Activated naive CD4-positive, alpha-beta T cell treated with anti-CD3 and anti-CD28 coated beads, Interleukin-2, amount 50 U/mL, for 24 hours (primary cell): ENCODE measurements around the gene CADM3.

Experiments
- H3K27ac Mint-ChIP-seq: one replicate; pipeline ENCODE4 v1.8.0; 2021; ENCODE audit warnings: mild to moderate bottlenecking, mixed read lengths
- H3K27me3 Mint-ChIP-seq: one replicate; pipeline ENCODE4 v1.8.0; 2021; ENCODE audit warnings: mixed read lengths
- H3K36me3 Mint-ChIP-seq: one replicate; pipeline ENCODE4 v1.8.0; 2021; ENCODE audit warnings: mixed read lengths
- H3K4me1 Mint-ChIP-seq: one replicate; pipeline ENCODE4 v1.8.0; 2021; ENCODE audit warnings: mixed read lengths
- H3K4me3 Mint-ChIP-seq: one replicate; pipeline ENCODE4 v1.8.0; 2021; ENCODE audit warnings: mild to moderate bottlenecking, mixed read lengths
- H3K9me3 Mint-ChIP-seq: one replicate; pipeline ENCODE4 v1.8.0; 2021; ENCODE audit warnings: mixed read lengths

CADM3 gene

DNA sequence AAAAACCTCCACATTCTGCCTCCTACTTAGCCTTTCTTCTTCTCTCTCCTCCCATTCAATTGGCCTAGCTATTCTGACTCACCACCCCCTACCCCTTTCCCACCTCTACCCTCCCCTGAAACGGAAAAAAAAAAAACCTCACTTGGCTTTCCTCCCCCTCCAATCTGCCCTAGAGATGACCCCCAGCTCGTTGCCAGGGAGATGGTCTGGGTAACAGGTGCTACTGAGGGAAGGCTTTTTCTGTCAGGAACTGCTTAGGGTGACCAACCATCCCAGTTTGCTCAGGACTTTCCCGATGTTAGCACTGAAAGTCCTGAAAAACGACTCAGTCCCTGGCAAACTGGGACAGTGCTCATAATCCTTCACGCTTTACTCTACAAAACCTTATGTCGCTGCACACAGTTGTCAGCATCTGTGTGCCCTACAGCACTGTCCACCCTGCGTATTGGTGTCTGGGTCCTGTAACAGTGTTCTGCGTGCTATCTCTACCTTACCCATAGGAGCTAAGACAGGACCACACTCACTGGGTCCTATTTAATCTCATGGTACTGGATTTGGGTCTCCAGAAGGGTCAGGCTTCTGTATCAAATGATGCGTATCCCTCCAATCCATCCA is 7.7 kb upstream of the CADM3 start:
- H3K4me1 Mint-ChIP-seq, result peaks cover 5% of the 10 kb centered on the region
- no peak overlapping the region for H3K27ac Mint-ChIP-seq
- peaks cover 27% of the 10 kb centered on the region for H3K27me3 Mint-ChIP-seq
- H3K4me3 Mint-ChIP-seq, result no peak overlapping the region
- no peaks in the 10 kb centered on the region for H3K9me3 Mint-ChIP-seq
- no peaks in the 10 kb centered on the region for H3K36me3 Mint-ChIP-seq

DNA sequence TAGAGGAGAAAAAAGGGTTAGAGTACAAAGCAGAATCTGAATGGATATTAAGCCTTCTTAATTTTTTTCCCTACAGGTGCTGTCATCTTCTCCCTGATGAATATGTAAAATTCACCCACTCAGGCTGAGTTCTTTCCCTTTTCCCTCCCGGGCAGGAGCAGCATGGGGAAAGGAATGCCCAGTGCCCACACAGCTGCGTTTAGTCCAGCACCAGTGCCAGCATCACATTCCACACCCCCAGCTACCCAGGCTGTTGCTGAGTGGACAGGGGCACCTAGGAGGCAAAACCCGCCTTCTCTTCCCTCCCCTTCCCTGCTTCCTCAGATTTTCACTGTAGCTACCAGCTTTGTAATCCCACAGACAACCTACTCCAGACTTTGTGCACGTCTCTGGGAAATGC is 3.4 kb upstream of the CADM3 start:
- Mint-ChIP-seq H3K36me3 (no peaks in the 10 kb centered on the region), H3K27ac (no peak overlapping the region), H3K27me3 (peaks cover 37% of the 10 kb centered on the region), H3K9me3 (no peaks in the 10 kb centered on the region), H3K4me3 (no peak overlapping the region), H3K4me1 (peaks cover 10% of the 10 kb centered on the region)

DNA sequence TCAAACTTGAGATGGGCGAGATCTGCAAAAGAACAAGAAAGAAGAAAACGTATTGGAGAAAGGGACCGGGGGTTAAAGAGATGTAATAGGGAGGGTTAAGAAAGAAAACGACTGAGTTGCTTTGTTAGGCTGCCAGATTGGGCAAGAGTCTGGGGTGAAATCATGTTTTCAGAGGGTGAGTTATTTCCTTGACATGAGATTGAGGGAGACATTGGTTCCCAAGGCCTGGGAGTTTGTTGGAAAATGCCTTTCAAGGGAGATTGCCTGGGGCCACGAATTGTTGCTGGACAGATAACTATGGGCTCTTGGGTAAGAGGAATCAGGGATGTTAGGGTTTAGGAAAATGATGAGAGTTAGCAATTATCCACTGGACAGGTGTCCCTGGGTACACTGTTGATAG is 776 bp upstream of the CADM3 start:
- H3K27ac Mint-ChIP-seq, result no peak overlapping the region
- H3K4me1 Mint-ChIP-seq, result peaks cover 10% of the 10 kb centered on the region
- no peaks in the 10 kb centered on the region for H3K36me3 Mint-ChIP-seq
- H3K9me3 Mint-ChIP-seq, result no peaks in the 10 kb centered on the region
- peaks cover 45% of the 10 kb centered on the region for H3K27me3 Mint-ChIP-seq
- peak overlapping the region; percentile 28 for H3K4me3 Mint-ChIP-seq

DNA sequence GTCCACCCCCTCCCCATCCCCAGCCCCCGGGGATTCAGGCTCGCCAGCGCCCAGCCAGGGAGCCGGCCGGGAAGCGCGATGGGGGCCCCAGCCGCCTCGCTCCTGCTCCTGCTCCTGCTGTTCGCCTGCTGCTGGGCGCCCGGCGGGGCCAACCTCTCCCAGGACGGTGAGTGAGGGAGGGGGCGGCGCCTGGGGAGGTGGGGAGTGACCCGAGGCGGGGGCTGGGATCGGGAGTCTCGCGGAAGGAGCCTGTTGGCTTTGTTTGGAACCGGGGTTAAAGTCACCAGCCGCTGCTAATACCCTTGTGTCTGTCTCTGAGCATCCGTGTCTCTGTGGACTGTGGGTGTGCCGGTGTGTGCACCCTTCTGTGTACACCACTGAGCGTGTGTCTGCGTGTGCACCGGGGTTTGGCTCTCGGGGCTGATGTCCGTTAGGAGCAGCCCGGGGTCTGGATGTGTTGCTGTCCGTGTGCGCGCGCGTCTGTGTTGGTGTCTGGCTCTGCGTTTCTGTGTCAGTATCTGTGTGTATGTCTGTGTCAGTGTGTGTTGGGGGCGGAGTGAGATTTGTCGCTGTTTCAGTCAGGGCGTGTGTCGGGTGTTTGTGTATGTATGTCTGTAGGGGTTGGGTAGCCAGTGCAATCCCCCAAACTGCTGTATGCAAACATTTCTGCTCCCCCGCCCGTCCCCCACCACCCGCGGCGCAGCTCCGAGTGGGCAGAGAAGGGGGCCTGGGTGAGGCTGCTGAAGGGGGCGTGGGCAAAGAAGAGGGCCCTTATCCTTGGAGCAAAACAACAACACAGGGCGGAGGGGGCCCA is 480 bp downstream of the CADM3 start:
- Mint-ChIP-seq H3K4me1 (peaks cover 10% of the 10 kb centered on the region), H3K4me3 (no peak overlapping the region), H3K9me3 (peaks cover under 1% of the 10 kb centered on the region), H3K27me3 (peaks cover 43% of the 10 kb centered on the region), H3K36me3 (no peaks in the 10 kb centered on the region), H3K27ac (no peak overlapping the region)

DNA sequence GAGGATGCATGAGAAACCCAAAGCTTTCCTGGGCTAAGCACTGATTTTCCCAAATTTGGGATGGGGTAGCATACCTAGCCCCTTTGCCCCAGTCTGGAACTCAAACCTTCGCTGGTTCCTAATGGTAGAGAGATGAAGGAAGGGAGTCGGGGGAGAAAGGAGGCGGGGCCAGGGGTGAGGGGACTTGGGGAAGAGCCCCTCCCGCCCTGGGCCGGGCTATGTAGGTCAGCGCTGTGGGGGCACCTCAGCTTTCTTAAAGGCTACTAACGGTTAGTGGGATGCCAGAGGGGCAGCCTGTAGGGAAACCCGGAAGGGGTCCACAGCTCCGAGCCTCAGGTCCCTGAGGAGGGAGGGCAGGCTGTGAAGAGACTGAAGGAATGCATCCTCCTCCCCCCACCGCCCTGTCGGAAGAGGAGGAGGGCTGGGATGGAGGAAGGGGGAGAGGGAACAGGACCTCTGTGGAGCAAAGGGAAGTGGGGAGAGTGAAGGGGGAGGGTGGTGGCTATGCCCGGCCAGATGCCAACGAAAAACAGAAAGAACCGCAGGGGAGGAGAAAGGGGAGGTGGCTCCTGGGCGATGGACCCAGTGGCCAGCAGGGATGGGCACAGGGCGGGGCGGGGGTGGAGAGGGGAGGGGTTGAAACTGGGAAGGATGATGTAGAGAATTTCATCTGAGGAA is 1.3 kb downstream of the CADM3 start:
- peaks cover 7% of the 10 kb centered on the region for H3K9me3 Mint-ChIP-seq
- H3K4me3 Mint-ChIP-seq, result no peak overlapping the region
- H3K27ac Mint-ChIP-seq, result no peak overlapping the region

DNA sequence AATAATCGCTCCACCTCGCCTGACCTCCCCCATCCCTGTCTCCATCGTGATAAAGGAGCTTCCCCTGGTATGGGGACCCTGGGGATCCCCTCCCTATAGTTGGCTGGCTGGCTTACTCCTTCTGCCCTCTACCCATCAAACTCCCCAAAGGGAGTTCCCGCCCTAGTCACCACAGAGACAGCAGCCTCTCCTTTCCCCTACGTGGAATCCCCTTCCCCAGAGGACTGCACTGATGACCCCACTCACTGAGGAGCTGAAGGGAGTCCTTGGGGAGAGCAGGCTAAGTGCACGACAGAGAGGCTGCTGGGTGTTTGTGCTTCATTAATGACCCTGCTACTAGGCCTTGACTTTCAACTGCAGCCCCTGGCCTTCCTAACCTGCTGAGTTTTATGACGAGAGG is 1.9 kb downstream of the CADM3 start:
- no peak overlapping the region for H3K27ac Mint-ChIP-seq
- H3K4me1 Mint-ChIP-seq, result peaks cover 10% of the 10 kb centered on the region
- H3K27me3 Mint-ChIP-seq, result peaks cover 38% of the 10 kb centered on the region
- H3K36me3 Mint-ChIP-seq, result no peaks in the 10 kb centered on the region
- peaks cover 7% of the 10 kb centered on the region for H3K9me3 Mint-ChIP-seq
- H3K4me3 Mint-ChIP-seq, result no peak overlapping the region

More for the DNA sequence above, 1.3 kb downstream of the CADM3 start:
- no peaks in the 10 kb centered on the region for H3K36me3 Mint-ChIP-seq
- H3K4me1 Mint-ChIP-seq, result peaks cover 10% of the 10 kb centered on the region
- peaks cover 41% of the 10 kb centered on the region for H3K27me3 Mint-ChIP-seq

DNA sequence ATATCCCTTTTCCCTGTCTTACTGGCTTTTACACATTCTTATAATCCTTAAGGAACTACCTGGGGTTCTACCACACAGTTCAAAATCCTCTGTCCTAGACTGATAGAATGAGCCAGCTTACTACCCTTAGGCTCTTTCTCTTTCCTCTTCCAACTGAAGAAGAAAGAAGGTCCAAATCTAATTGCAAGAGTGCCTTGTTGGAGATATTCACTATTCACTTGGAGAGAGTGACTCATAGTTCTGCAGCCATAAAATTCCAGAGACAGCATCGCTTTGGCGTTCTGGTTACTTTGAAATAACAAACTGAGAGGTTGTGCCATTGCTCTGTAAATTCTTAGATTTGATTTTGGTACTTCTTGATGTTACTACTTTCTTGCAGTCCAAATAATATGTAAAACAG is 4.2 kb downstream of the CADM3 start:
- Mint-ChIP-seq H3K9me3 (peaks cover 7% of the 10 kb centered on the region), H3K27me3 (peaks cover 38% of the 10 kb centered on the region), H3K4me1 (peaks cover 9% of the 10 kb centered on the region), H3K36me3 (no peaks in the 10 kb centered on the region), H3K4me3 (no peak overlapping the region), H3K27ac (no peak overlapping the region)

DNA sequence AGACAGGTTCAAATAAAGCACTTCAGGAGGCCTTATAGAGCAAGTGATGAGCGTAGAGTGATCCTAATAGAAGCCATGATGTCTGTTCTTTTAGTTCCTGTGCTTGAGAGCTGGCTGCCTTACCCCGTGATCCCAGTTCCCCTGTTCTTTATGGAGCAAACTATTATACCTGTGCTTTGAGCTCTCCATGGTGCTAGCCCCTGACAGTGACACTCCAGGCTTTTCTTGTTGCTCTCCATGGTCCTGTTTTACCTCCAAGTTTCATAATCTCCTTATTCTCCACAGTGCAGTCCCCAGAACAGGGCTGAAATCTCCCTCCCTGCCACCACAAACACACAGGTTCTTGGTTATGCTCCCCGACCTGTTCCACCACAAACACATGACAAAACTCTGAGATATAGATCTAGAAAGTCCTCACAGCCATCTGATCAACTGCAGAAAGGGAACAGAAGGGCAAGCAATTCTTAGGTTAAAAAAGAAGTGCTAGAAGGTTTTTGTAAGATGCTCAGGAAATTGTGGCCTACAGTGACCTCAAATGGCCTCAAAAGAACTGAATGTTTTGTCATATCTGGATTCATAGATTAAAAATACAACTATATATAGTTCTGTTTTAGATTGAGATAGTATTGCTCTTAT is 6.0 kb downstream of the CADM3 start:
- Mint-ChIP-seq H3K4me3 (no peak overlapping the region), H3K36me3 (no peaks in the 10 kb centered on the region), H3K9me3 (peaks cover 7% of the 10 kb centered on the region), H3K27ac (no peak overlapping the region), H3K4me1 (no peaks in the 10 kb centered on the region), H3K27me3 (peaks cover 38% of the 10 kb centered on the region)

DNA sequence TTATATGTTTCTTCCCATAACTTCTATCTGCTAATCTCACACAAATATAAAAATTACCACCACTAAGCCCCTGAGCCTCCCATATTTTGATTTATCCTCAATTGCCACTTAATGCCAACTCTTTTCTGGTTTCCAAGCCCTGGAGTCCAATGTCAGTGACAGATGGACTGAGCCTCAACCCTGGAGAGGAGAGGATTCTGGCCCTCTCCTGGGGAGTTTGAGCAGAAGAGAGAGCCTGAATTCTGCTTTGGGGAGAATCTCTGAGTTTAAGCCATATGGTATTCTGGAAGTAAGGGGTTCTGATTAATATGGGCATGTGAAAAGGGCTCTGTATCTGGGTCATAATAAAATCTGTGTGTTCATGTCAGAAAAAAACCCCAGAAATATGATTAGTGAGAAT is 8.5 kb downstream of the CADM3 start:
- H3K36me3 Mint-ChIP-seq, result no peaks in the 10 kb centered on the region
- H3K27ac Mint-ChIP-seq, result no peak overlapping the region
- H3K27me3 Mint-ChIP-seq, result peaks cover 27% of the 10 kb centered on the region
- peaks cover 7% of the 10 kb centered on the region for H3K9me3 Mint-ChIP-seq
- H3K4me1 Mint-ChIP-seq, result no peaks in the 10 kb centered on the region
- H3K4me3 Mint-ChIP-seq, result no peak overlapping the region

DNA sequence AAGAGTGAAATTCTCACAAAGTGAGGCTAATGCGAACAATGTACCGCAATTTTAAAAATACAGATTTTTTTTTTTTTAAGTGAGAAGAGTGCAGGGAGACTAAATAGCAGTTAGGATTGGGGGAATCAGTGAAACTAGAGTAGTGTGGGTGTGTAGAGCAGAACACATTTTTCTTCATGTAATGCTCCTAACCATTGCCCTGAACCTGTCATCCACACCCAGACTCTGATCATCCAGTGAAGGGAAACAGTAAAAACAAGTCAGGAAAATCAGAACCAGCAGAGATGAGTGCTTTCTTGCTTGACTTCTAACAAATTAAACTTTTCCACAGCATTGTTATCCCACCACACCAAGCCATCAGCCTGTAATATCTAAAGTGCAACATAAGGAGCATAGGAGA is 9.1 kb downstream of the CADM3 start:
- no peaks in the 10 kb centered on the region for H3K4me1 Mint-ChIP-seq
- H3K4me3 Mint-ChIP-seq, result no peak overlapping the region
- H3K27me3 Mint-ChIP-seq, result peaks cover 27% of the 10 kb centered on the region
- H3K36me3 Mint-ChIP-seq, result no peaks in the 10 kb centered on the region
- H3K9me3 Mint-ChIP-seq, result peaks cover 7% of the 10 kb centered on the region
- no peak overlapping the region for H3K27ac Mint-ChIP-seq

DNA sequence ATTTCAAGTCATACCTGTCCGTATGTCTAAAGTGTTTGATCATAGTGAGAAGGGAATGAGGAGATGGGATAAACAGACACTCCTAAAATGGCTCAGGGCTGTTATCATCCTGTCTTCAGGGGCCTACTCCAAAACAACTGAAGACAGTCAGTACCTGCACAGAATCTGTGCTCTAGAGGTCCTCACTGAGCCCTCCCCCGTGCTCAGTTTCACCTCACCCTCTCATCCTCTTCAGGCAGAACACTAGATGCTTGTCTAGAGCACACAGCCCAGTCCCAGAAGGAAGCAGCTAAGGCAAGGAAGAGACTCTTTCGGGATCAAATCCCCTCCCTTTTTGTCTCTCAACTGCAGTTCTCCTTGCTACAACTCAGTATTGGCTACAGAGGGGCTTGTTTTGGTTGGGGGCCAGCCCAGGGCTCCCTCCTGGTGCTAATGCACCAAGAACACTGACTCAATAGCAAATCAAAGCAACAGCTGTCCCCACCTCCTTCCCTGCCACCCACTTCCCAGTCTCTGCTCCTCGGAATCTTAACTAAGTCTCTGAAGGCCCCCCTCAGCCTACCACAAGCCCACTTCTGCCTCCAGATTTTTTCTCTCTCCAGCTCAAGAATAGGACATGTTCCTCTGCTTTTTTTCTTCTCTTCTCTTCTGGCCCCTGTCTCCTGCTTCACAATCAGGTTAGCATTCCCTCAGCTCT is 10.1 kb downstream of the CADM3 start:
- H3K36me3 Mint-ChIP-seq, result no peaks in the 10 kb centered on the region
- H3K4me1 Mint-ChIP-seq, result no peaks in the 10 kb centered on the region
- H3K27ac Mint-ChIP-seq, result no peak overlapping the region
- peaks cover 7% of the 10 kb centered on the region for H3K9me3 Mint-ChIP-seq
- no peak overlapping the region for H3K4me3 Mint-ChIP-seq
- peaks cover 27% of the 10 kb centered on the region for H3K27me3 Mint-ChIP-seq

DNA sequence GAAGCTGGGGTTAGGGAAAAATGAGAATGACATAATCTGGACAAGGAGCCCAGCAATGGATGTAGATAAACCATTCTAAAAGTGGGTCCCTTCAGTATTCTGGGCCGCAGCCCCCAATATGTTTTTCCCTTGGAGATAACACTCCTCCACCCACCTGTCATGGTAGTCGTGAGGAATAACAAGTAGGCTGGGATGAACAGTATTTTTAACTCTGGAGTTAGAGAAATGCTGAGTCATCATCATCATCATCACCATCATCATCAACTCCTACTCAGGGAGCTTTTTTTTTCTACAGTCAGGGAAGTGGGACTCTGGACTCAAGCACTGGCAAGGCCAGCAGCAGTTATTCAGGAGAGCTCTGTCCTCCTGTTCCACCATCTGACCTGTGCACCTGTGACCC is 12.8 kb downstream of the CADM3 start:
- no peaks in the 10 kb centered on the region for H3K9me3 Mint-ChIP-seq

DNA sequence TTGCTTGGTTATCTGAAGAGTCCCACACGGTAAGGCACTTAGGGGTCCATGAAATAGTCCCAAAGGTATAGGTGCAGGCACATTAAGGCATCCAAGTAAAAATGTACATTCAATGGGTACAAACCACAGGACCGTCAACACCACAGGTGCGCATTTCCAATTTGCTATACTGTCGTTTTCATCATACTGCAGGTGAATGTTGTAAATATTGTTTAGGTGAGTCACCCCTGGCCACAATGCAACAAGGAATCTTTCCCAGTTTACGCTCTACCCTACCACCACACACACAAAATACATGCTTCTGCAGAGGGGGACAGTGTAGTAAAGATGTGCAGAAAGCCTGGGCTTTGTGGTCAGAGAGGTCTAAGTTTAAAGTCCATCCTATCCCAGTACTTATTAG is 13.7 kb downstream of the CADM3 start:
- H3K4me3 Mint-ChIP-seq, result no peak overlapping the region
- H3K27ac Mint-ChIP-seq, result no peak overlapping the region
- no peaks in the 10 kb centered on the region for H3K9me3 Mint-ChIP-seq
- H3K4me1 Mint-ChIP-seq, result no peaks in the 10 kb centered on the region
- H3K36me3 Mint-ChIP-seq, result no peaks in the 10 kb centered on the region
- peaks cover 44% of the 10 kb centered on the region for H3K27me3 Mint-ChIP-seq

More for the DNA sequence above, 12.8 kb downstream of the CADM3 start:
- Mint-ChIP-seq H3K27me3 (peaks cover 41% of the 10 kb centered on the region), H3K4me1 (no peaks in the 10 kb centered on the region), H3K27ac (no peak overlapping the region), H3K36me3 (no peaks in the 10 kb centered on the region), H3K4me3 (no peak overlapping the region)

DNA sequence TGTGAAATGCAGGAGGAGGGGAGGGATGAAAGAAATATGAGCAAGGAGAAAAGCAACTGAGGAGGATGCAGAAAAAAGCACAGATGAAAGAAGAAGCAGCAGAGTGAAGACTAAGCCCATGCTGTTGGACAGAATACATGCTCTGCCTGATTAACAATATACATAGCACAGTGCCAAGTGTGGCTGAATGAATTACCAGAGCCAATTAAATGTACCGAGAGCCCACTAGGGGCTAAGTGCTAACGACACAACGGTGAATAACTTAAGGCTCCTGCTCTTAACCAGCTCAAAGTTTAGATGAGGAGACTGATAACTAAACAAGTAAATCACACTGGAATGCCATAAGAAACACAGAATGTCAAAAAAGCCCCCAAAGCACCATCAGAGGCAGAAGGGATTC is 15.6 kb downstream of the CADM3 start:
- H3K36me3 Mint-ChIP-seq, result no peaks in the 10 kb centered on the region
- no peaks in the 10 kb centered on the region for H3K4me1 Mint-ChIP-seq
- H3K27ac Mint-ChIP-seq, result no peak overlapping the region
- H3K9me3 Mint-ChIP-seq, result no peaks in the 10 kb centered on the region
- peaks cover 35% of the 10 kb centered on the region for H3K27me3 Mint-ChIP-seq
- no peak overlapping the region for H3K4me3 Mint-ChIP-seq

DNA sequence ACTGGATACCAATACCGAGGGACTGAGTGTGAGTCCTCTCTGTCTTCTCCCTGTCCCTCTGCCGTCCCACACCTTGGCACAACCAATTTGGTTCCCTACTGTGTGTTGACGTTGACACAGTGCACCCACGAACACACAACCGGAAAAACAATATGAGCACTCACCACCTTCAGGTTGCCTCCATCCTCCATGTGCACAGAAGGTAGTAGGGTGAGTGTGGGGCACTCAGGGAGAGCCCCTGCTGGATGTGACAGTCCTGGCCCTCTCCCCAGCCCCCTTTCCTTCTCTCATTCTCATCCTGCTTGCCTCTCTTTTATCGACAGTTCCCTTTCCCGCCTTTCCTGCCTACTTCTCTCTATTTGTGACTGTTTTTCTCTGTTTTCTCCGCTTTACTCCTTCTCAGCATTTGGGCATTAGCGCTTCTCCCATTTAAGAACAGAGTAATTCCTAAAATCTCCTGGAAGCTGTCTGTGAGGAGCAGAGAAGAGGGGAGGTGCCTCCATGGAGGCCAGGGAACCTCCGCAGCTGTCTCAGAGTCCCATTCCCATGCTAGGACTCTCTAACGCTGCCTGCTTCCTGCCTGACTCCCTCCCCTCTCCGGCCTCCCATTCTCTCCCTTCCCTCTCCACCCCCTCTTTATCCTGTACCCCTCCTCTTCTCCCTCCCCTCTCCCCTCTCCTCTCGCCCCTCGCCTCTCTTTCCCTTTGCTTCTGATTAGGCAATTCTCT is 16.4 kb downstream of the CADM3 start:
- H3K27me3 Mint-ChIP-seq, result peaks cover 37% of the 10 kb centered on the region

More for the DNA sequence above, 16.4 kb downstream of the CADM3 start:
- Mint-ChIP-seq H3K9me3 (no peaks in the 10 kb centered on the region), H3K27ac (no peak overlapping the region), H3K36me3 (no peaks in the 10 kb centered on the region), H3K4me3 (no peak overlapping the region), H3K4me1 (no peaks in the 10 kb centered on the region)
